ENCODE results near the gene FMNL2.

FMNL2 gene

DNA sequence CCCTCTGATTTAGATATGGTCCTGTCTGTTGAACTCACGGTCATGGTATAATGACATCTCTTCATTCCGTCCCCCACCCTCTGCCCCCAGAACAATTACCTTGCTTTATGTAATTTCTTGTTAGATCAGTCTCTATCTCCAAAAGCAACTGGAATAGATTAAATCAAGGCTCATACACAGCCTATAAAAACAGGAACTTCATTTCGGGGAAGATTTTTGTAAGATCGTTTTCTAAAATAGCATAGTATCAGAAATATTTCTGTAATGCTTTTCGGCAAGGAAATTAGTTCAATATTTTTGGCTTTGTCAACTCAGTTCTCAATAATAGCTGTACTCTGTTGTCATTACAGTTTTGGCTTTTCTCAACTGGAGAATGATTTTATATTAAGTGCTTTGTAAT, 157.2 kb downstream of the FMNL2 start:
- H3K9me3 ChIP-seq (ENCODE audit: control insufficient read depth, insufficient read depth, low read length): no peaks in the 10 kb centered on the region
- no peak overlapping the region for H3K4me3 ChIP-seq (ENCODE audit: low read length)
- H3K27ac ChIP-seq (ENCODE audit: low read length): no peak overlapping the region
- DNase-seq (ENCODE audit: low read depth, low spot score): no peak
- H3K4me1 ChIP-seq (ENCODE audit: control insufficient read depth, insufficient read depth, low read length): peaks cover 3% of the 10 kb centered on the region
- H3K27me3 ChIP-seq (ENCODE audit: control insufficient read depth, insufficient read depth, low read length): no peaks in the 10 kb centered on the region
- H3K36me3 ChIP-seq (ENCODE audit: control insufficient read depth, insufficient read depth, low read length): no peaks in the 10 kb centered on the region
- WGBS (ENCODE audit: insufficient coverage, insufficient read length): no CpG with 5 or more reads among the region's 5 CpGs

DNA sequence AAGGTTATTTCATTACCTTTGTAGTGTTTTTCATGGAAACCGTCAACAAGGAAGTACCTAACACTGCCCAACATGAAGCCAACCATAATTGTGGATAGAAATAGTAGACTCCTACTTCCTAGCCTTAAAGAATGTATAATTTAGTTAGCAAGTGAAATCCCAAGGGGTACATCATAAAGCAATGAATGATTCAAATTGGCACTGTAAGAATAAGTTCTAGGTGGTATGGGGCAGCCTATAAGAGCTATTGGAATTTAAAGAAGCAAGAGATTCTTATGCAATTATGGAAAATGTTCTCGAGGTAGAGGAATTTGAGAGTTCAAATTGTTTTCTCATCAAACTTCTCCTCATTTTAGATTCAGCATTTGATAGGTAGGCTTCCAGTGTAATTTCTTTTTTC, 157.9 kb downstream of the FMNL2 start:
- Histone ChIP-seq H3K4me1 (ENCODE audit: control insufficient read depth, insufficient read depth, low read length) (peaks cover 3% of the 10 kb centered on the region), H3K4me3 (ENCODE audit: low read length) (no peak overlapping the region), H3K9me3 (ENCODE audit: control insufficient read depth, insufficient read depth, low read length) (no peaks in the 10 kb centered on the region), H3K36me3 (ENCODE audit: control insufficient read depth, insufficient read depth, low read length) (no peaks in the 10 kb centered on the region), H3K27ac (ENCODE audit: low read length) (no peak overlapping the region), H3K27me3 (ENCODE audit: control insufficient read depth, insufficient read depth, low read length) (no peaks in the 10 kb centered on the region)
- no peak for DNase-seq (ENCODE audit: low read depth, low spot score)
- WGBS (ENCODE audit: insufficient coverage, insufficient read length): no CpG with 5 or more reads among the region's 2 CpGs

DNA sequence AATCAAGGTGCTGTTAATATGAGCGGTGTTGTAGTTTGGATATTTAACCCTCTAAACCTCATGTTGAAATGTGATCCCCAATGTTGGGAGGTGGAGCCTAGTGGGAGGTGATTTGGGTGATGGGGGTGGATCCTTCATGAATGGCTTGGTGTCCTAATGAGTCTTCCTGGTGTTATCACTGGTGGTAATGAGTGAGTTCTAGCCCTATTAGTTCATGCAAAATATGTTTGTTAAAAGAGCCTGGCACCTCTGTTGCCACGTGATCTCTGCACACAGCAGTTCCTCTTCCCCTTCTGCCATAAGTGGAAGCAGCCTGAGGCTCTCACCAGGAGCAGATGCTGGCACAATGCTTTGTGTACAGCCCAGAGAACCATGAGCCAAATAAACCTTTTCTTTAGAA, 158.4 kb downstream of the FMNL2 start:
- Histone ChIP-seq H3K27ac (ENCODE audit: low read length) (no peak overlapping the region), H3K4me1 (ENCODE audit: control insufficient read depth, insufficient read depth, low read length) (peaks cover 3% of the 10 kb centered on the region), H3K36me3 (ENCODE audit: control insufficient read depth, insufficient read depth, low read length) (no peaks in the 10 kb centered on the region), H3K27me3 (ENCODE audit: control insufficient read depth, insufficient read depth, low read length) (no peaks in the 10 kb centered on the region), H3K9me3 (ENCODE audit: control insufficient read depth, insufficient read depth, low read length) (no peaks in the 10 kb centered on the region), H3K4me3 (ENCODE audit: low read length) (no peak overlapping the region)
- no peak for DNase-seq (ENCODE audit: low read depth, low spot score)
- WGBS (ENCODE audit: insufficient coverage, insufficient read length): no CpG with 5 or more reads among the region's 2 CpGs

DNA sequence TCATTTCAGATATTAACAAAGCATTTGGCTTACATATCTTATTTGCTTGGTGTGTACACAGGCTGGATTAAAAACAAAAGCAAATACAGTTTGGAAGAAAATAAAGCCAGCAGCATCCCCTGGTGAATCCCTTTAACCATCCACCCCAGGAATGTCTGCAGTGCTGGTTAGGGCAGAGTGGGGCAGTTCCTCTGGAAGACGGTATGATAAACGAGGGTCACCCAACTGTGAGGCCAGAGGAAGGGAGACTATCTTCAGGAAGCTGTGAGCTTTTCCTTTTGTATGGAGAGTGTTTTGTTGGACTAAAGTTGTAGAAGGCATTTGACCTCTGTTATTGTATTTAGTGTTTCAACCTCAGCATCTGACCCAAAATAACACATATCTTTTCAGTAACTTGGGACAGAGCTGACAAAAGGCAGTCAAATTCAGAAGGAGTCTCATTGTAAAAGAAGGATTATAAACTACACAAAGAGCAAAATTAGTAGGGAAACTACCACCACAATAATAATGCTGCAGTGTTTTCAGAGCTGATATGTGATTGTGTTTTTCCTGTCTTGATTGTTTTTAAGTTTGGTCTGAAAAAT, 159.1 kb downstream of the FMNL2 start:
- no CpG with 5 or more reads among the region's 2 CpGs for WGBS (ENCODE audit: insufficient coverage, insufficient read length)
- Histone ChIP-seq H3K4me3 (ENCODE audit: low read length) (no peak overlapping the region), H3K27me3 (ENCODE audit: control insufficient read depth, insufficient read depth, low read length) (no peaks in the 10 kb centered on the region), H3K4me1 (ENCODE audit: control insufficient read depth, insufficient read depth, low read length) (no peaks in the 10 kb centered on the region; the same call in none of the 2 replicates), H3K36me3 (ENCODE audit: control insufficient read depth, insufficient read depth, low read length) (no peaks in the 10 kb centered on the region), H3K9me3 (ENCODE audit: control insufficient read depth, insufficient read depth, low read length) (no peaks in the 10 kb centered on the region), H3K27ac (ENCODE audit: low read length) (no peak overlapping the region)
- no peak for DNase-seq (ENCODE audit: low read depth, low spot score)

DNA sequence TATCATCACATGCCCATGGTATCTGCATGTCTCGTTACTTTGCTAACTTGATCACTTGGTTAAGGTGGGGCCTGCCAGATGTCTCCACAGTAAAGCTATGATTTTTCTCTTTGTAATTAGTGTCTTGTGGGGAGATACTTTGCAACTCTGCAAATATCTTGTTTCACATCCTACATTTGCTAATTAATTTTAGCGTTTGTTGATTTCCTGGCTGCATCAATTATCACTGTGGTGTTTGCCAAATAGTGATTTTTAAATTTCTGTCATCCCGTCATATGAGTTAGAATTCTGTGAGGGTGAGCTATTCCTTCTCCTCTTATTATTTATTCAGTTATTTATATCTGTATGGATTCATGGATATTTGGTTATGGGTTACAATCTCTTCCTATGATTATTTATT, 161.4 kb downstream of the FMNL2 start:
- Histone ChIP-seq H3K4me1 (ENCODE audit: control insufficient read depth, insufficient read depth, low read length) (no peaks in the 10 kb centered on the region; the same call in 1 of the 2 replicates), H3K36me3 (ENCODE audit: control insufficient read depth, insufficient read depth, low read length) (no peaks in the 10 kb centered on the region), H3K27me3 (ENCODE audit: control insufficient read depth, insufficient read depth, low read length) (no peaks in the 10 kb centered on the region), H3K4me3 (ENCODE audit: low read length) (no peak overlapping the region), H3K9me3 (ENCODE audit: control insufficient read depth, insufficient read depth, low read length) (no peaks in the 10 kb centered on the region), H3K27ac (ENCODE audit: low read length) (no peak overlapping the region)
- WGBS (ENCODE audit: insufficient coverage, insufficient read length): no CpG with 5 or more reads among the region's 3 CpGs
- no peak for DNase-seq (ENCODE audit: low read depth, low spot score)

DNA sequence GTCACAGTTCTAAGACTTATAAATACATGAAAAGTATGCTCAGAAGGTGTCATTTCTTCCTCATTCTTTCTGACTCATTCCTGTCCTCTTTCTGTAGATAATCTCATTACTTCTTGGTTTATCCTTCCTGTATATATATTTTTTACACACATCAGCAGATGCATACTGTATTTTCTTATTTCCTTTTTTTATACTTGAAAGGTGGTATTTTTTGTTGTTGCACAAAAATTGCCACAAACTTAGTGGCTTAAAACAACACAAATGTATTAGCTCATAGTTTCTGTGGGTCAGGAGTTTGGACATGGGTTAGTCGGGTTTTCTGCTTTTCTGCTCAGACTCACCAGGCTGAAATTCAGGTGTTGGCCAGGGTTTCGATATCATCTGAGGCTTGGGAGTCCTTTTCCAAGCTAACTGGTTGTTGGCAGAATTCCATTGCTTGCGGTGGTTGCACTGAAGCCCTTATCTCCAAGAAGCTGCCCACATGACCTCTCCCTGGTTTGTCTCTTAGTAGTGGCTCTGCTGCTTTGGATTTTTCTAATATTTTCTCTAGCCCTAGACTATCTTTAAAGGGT, 162.6 kb downstream of the FMNL2 start:
- no peak for DNase-seq (ENCODE audit: low read depth, low spot score)
- WGBS (ENCODE audit: insufficient coverage, insufficient read length): no CpG with 5 or more reads among the region's 3 CpGs
- Histone ChIP-seq H3K27ac (ENCODE audit: low read length) (no peak overlapping the region), H3K4me3 (ENCODE audit: low read length) (no peak overlapping the region), H3K9me3 (ENCODE audit: control insufficient read depth, insufficient read depth, low read length) (no peaks in the 10 kb centered on the region), H3K27me3 (ENCODE audit: control insufficient read depth, insufficient read depth, low read length) (no peaks in the 10 kb centered on the region), H3K4me1 (ENCODE audit: control insufficient read depth, insufficient read depth, low read length) (no peaks in the 10 kb centered on the region; the same call in 1 of the 2 replicates), H3K36me3 (ENCODE audit: control insufficient read depth, insufficient read depth, low read length) (no peaks in the 10 kb centered on the region)

DNA sequence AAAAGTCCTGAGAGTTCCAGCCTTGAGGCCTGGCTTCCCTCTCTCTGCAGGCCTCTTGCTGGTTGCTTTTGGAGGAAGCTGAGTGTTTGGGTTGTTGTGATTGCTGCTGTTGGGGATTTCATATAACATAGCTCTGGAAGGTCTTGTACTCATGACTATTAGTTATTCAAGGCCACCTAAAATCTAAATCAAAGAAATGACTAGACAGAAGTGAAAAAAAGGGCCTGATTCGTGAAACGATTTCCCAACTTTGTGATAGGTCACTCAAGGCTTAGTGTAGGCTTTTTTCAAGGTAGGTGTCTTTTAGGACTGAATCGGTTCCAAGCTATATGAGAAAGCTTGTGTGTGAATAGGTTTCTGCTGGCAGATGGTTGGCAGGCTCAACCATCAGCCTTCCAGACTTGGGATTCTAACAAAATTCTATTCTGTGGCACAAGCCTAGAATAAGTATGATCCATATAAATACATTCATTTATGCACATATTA, 164.4 kb downstream of the FMNL2 start:
- Histone ChIP-seq H3K9me3 (ENCODE audit: control insufficient read depth, insufficient read depth, low read length) (no peaks in the 10 kb centered on the region), H3K36me3 (ENCODE audit: control insufficient read depth, insufficient read depth, low read length) (no peaks in the 10 kb centered on the region), H3K4me1 (ENCODE audit: control insufficient read depth, insufficient read depth, low read length) (no peaks in the 10 kb centered on the region; the same call in 1 of the 2 replicates), H3K27me3 (ENCODE audit: control insufficient read depth, insufficient read depth, low read length) (no peaks in the 10 kb centered on the region), H3K27ac (ENCODE audit: low read length) (no peak overlapping the region), H3K4me3 (ENCODE audit: low read length) (no peak overlapping the region)
- WGBS (ENCODE audit: insufficient coverage, insufficient read length): no CpG with 5 or more reads among the region's 3 CpGs
- DNase-seq (ENCODE audit: low read depth, low spot score): no peak

DNA sequence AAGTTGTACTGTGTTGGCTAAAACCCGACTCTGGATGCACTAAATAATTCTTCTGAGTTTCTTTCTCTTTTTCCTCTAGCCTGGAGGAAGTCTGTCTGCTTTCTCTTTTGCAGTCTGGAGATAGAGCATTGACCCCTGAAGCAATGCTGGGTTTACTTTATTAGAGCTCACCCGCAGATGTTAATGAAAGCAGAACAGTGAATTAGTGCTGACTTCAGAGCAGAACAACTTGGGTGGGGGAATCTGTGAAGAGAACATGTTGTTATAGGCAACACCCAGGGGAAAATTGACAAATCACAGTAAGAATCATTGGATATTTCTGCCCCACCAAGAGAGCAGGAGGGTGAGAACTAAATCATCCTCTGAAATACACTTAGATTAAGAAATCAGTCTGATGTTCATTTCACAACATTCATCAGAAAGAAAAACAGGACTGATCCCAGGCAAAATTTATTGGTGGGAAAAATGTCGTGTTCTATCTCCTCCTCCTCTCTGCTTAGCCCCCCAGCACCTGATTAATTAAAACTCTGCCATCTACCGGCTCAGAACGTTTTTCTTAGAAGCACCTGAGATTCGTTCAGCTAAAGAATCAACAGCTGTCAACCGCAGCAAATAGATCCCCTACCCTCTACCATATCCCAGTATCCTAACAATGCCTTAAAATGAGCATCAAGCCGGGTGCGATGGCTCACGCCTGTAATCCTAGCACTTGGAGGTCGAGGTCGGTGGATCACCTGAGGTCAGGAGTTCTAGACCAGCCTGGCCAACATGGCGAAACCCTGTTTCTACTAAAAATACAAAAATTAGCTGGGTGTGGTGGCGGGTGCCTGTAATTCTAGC, 165.1 kb downstream of the FMNL2 start:
- H3K4me1 ChIP-seq (ENCODE audit: control insufficient read depth, insufficient read depth, low read length): no peaks in the 10 kb centered on the region; the same call in 1 of the 2 replicates
- no peak overlapping the region for H3K4me3 ChIP-seq (ENCODE audit: low read length)
- no peak overlapping the region for H3K27ac ChIP-seq (ENCODE audit: low read length)
- no peaks in the 10 kb centered on the region for H3K36me3 ChIP-seq (ENCODE audit: control insufficient read depth, insufficient read depth, low read length)
- no CpG with 5 or more reads among the region's 14 CpGs for WGBS (ENCODE audit: insufficient coverage, insufficient read length)
- no peaks in the 10 kb centered on the region for H3K9me3 ChIP-seq (ENCODE audit: control insufficient read depth, insufficient read depth, low read length)
- DNase-seq (ENCODE audit: low read depth, low spot score): no peak
- no peaks in the 10 kb centered on the region for H3K27me3 ChIP-seq (ENCODE audit: control insufficient read depth, insufficient read depth, low read length)

DNA sequence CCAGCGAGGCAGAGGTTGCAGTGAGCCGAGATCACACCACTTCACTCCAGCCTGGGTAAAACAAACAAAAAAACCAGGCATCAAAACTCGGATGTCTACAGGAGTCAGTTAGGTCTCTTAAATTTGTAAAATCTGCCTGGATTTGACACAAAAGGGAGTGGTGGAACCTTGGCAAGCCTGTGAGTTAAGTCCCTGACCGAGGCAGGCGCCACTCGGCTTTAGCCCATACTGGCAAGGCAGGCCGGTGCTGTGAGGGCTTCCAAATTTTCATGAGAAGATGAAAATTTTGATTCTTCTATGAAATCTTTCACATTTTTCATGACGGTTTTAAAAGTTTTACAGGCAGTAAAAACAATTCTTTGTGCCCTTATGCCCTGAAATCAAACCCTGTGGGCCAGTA, 165.8 kb downstream of the FMNL2 start:
- H3K4me3 ChIP-seq (ENCODE audit: low read length): no peak overlapping the region
- no peaks in the 10 kb centered on the region for H3K36me3 ChIP-seq (ENCODE audit: control insufficient read depth, insufficient read depth, low read length)
- no CpG with 5 or more reads among the region's 8 CpGs for WGBS (ENCODE audit: insufficient coverage, insufficient read length)
- DNase-seq (ENCODE audit: low read depth, low spot score): no peak
- no peak overlapping the region for H3K27ac ChIP-seq (ENCODE audit: low read length)
- H3K9me3 ChIP-seq (ENCODE audit: control insufficient read depth, insufficient read depth, low read length): no peaks in the 10 kb centered on the region
- no peaks in the 10 kb centered on the region for H3K27me3 ChIP-seq (ENCODE audit: control insufficient read depth, insufficient read depth, low read length)
- H3K4me1 ChIP-seq (ENCODE audit: control insufficient read depth, insufficient read depth, low read length): no peaks in the 10 kb centered on the region

DNA sequence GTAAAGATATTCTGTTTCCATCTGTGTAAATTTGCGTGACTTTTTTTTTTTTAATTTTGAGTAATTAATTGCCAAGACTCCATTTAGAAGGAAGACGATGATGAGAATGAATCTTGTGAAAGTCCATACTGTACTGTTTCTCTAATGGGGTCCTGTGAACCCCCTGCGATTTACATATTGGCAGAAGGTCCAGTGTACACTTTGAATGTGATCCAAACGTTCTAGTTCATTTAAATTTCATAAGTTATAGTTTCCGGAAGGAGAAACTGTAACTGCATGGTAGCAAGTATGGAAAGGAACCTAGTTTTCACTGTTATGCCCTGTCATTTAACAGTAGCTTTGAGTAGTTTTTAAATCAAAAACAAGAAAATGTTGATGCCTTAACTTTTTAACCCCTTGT, 166.7 kb downstream of the FMNL2 start:
- Histone ChIP-seq H3K4me3 (ENCODE audit: low read length) (no peak overlapping the region), H3K36me3 (ENCODE audit: control insufficient read depth, insufficient read depth, low read length) (no peaks in the 10 kb centered on the region), H3K27me3 (ENCODE audit: control insufficient read depth, insufficient read depth, low read length) (no peaks in the 10 kb centered on the region), H3K27ac (ENCODE audit: low read length) (no peak overlapping the region), H3K9me3 (ENCODE audit: control insufficient read depth, insufficient read depth, low read length) (no peaks in the 10 kb centered on the region), H3K4me1 (ENCODE audit: control insufficient read depth, insufficient read depth, low read length) (no peaks in the 10 kb centered on the region)
- no CpG with 5 or more reads among the region's 5 CpGs for WGBS (ENCODE audit: insufficient coverage, insufficient read length)
- no peak for DNase-seq (ENCODE audit: low read depth, low spot score)
